Measurements from ENCODE around the gene STRAP.

- TF ChIP-seq TAF1 (IDR thresholded peaks at IDR 0.05; ENCODE audit: borderline replicate concordance, insufficient read depth, low read length) (no peak), POLR2AphosphoS5 (IDR thresholded peaks at IDR 0.05; ENCODE audit: low read depth, low read length) (no peak), SIN3A (IDR thresholded peaks at IDR 0.05; ENCODE audit: borderline replicate concordance, insufficient read depth, low read length) (no peak), FOXP2 (optimal IDR thresholded peaks at IDR 0.05; ENCODE audit: borderline replicate concordance, extremely low read depth, extremely low read length, insufficient read depth) (no peak)
- TF ChIP-seq, protein P1, sequence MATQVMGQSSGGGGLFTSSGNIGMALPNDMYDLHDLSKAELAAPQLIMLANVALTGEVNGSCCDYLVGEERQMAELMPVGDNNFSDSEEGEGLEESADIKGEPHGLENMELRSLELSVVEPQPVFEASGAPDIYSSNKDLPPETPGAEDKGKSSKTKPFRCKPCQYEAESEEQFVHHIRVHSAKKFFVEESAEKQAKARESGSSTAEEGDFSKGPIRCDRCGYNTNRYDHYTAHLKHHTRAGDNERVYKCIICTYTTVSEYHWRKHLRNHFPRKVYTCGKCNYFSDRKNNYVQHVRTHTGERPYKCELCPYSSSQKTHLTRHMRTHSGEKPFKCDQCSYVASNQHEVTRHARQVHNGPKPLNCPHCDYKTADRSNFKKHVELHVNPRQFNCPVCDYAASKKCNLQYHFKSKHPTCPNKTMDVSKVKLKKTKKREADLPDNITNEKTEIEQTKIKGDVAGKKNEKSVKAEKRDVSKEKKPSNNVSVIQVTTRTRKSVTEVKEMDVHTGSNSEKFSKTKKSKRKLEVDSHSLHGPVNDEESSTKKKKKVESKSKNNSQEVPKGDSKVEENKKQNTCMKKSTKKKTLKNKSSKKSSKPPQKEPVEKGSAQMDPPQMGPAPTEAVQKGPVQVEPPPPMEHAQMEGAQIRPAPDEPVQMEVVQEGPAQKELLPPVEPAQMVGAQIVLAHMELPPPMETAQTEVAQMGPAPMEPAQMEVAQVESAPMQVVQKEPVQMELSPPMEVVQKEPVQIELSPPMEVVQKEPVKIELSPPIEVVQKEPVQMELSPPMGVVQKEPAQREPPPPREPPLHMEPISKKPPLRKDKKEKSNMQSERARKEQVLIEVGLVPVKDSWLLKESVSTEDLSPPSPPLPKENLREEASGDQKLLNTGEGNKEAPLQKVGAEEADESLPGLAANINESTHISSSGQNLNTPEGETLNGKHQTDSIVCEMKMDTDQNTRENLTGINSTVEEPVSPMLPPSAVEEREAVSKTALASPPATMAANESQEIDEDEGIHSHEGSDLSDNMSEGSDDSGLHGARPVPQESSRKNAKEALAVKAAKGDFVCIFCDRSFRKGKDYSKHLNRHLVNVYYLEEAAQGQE (IDR thresholded peaks at IDR 0.05; ENCODE audit: insufficient read depth in 1 of 2, low read depth in 2 of 2, low read length in 2 of 2), result no peak
Measured at GRCh38 chr12:15893260-15893659, 11.1 kb downstream of the STRAP start.
